SHP77 (cell line): ENCODE data around the gene IGLL5.
"Not testable (repeated sequence)": the region's sequence is repeated elsewhere in the genome, so short reads cannot be mapped to it uniquely, and the experiment has no call there.

Source experiments
- DNase-seq, 2 experiments: peaks; one replicate each; lab custom pipeline; 2025; lab: John Stamatoyannopoulos, UW

Gene IGLL5

GRCh38 chr22:22914726-22915669, 27.4 kb downstream of the IGLL5 start:
- DNase-seq = no peak

- no peak for DNase-seq
Measured at GRCh38 chr22:22915670-22916035, 28.0 kb downstream of the IGLL5 start.

- no peak for DNase-seq
Measured at GRCh38 chr22:22916215-22916951, 28.8 kb downstream of the IGLL5 start.

- DNase-seq = no peak
Measured at GRCh38 chr22:22916952-22917290, 29.3 kb downstream of the IGLL5 start.

GRCh38 chr22:22917377-22917776, 29.8 kb downstream of the IGLL5 start:
- DNase-seq = no peak

- DNase-seq = no peak
Measured at GRCh38 chr22:22918297-22918965, 30.8 kb downstream of the IGLL5 start.

GRCh38 chr22:22919041-22919440, 31.4 kb downstream of the IGLL5 start:
- DNase-seq = no peak

GRCh38 chr22:22920104-22920654, 32.6 kb downstream of the IGLL5 start:
- DNase-seq = no peak

- no peak for DNase-seq
Measured at GRCh38 chr22:22920910-22921550, 33.4 kb downstream of the IGLL5 start.

- no peak for DNase-seq
Measured at GRCh38 chr22:22921575-22921974, 34.0 kb downstream of the IGLL5 start.

- not testable (repeated sequence) for DNase-seq
Measured at GRCh38 chr22:22922092-22922953, 34.7 kb downstream of the IGLL5 start.

- DNase-seq = no peak
Measured at GRCh38 chr22:22922954-22923319, 35.3 kb downstream of the IGLL5 start.

GRCh38 chr22:22923379-22923778, 35.8 kb downstream of the IGLL5 start:
- DNase-seq = no peak

- DNase-seq = no peak
Measured at GRCh38 chr22:22923930-22924329, 36.3 kb downstream of the IGLL5 start.

- DNase-seq = no peak
Measured at GRCh38 chr22:22924369-22925145, 36.9 kb downstream of the IGLL5 start.

- no peak for DNase-seq
Measured at GRCh38 chr22:22925146-22925804, 37.7 kb downstream of the IGLL5 start.

GRCh38 chr22:22925805-22926369, 38.3 kb downstream of the IGLL5 start:
- DNase-seq = no peak

- no peak for DNase-seq
Measured at GRCh38 chr22:22926370-22927195, 39.0 kb downstream of the IGLL5 start.
